ENCODE results near the gene MAGI3.

DNA sequence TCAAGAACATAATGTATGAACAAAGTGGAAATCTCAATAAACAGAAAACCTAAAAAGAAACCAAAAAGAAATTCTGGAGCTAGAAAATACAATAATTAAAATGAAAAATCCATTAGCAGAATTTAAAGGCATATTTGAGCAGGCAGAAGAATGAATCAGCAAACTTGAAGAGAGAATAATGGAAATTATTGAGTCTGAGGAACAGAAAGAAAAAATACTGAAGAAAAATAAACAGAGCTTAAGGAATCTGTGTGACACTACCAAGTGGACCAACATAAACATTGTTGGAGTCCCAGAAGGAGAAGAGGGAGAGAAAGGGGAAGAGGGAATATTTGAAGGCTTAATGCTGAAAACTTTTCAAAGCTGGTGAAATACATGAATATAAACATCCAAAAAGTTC, 54.5 kb downstream of the MAGI3 start:
- TF ChIP-seq, protein P1, sequence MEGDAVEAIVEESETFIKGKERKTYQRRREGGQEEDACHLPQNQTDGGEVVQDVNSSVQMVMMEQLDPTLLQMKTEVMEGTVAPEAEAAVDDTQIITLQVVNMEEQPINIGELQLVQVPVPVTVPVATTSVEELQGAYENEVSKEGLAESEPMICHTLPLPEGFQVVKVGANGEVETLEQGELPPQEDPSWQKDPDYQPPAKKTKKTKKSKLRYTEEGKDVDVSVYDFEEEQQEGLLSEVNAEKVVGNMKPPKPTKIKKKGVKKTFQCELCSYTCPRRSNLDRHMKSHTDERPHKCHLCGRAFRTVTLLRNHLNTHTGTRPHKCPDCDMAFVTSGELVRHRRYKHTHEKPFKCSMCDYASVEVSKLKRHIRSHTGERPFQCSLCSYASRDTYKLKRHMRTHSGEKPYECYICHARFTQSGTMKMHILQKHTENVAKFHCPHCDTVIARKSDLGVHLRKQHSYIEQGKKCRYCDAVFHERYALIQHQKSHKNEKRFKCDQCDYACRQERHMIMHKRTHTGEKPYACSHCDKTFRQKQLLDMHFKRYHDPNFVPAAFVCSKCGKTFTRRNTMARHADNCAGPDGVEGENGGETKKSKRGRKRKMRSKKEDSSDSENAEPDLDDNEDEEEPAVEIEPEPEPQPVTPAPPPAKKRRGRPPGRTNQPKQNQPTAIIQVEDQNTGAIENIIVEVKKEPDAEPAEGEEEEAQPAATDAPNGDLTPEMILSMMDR (IDR thresholded peaks at IDR 0.05): no peak
- no peak for TF ChIP-seq POLR2A (IDR thresholded peaks at IDR 0.05)

Data from adrenal gland (tissue), 5 donors.